ENCODE results near the gene GRHL3.

- TF ChIP-seq CTCF (IDR thresholded peaks at IDR 0.05) (no peak), POLR2A (IDR thresholded peaks at IDR 0.05) (no peak)
These were observed 14.4 kb upstream of the GRHL3 start for GRCh38 chr1:24304763-24305162.

Measured in tibial nerve (tissue), 3 donors.